ENCODE results near the gene NEU3. TPM values are rescaled to one million over a fixed set of nuclear protein-coding genes. Genes with fewer than 3 reads are reported as not detected.

NEU3 gene
- polyA plus RNA-seq, 1 experiment: 7.5 TPM

DNA sequence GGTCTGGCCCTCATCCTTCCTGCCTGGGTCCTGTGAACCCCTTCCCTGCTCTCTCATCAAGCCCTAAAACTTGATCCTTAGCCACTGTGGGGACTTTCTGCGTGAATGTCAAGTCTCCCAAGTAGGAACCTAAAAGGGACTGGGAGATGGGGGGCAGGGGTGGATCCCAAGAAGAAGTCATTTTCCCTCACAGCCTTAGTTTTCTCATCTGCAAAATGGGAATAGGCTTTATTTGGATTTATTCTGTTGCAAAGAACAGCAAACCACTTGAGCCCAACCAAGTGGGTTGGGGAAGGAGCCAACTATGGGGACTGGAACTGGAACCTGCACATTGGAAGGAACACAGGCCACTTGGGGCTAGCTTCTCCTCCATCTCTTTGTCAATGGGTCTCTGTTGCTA, 36.8 kb downstream of the NEU3 start:
- Histone ChIP-seq H3K4me3 (ENCODE audit: low read depth, low read length) (no peak overlapping the region), H3K36me3 (ENCODE audit: control insufficient read depth, insufficient read depth, low read length) (no peaks in the 10 kb centered on the region), H3K27me3 (ENCODE audit: control insufficient read depth, insufficient read depth, low read length) (no peaks in the 10 kb centered on the region; the same call in 1 of the 2 replicates)
- no peak for DNase-seq (ENCODE audit: low read depth)
- TF ChIP-seq, protein P1, sequence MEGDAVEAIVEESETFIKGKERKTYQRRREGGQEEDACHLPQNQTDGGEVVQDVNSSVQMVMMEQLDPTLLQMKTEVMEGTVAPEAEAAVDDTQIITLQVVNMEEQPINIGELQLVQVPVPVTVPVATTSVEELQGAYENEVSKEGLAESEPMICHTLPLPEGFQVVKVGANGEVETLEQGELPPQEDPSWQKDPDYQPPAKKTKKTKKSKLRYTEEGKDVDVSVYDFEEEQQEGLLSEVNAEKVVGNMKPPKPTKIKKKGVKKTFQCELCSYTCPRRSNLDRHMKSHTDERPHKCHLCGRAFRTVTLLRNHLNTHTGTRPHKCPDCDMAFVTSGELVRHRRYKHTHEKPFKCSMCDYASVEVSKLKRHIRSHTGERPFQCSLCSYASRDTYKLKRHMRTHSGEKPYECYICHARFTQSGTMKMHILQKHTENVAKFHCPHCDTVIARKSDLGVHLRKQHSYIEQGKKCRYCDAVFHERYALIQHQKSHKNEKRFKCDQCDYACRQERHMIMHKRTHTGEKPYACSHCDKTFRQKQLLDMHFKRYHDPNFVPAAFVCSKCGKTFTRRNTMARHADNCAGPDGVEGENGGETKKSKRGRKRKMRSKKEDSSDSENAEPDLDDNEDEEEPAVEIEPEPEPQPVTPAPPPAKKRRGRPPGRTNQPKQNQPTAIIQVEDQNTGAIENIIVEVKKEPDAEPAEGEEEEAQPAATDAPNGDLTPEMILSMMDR (IDR thresholded peaks at IDR 0.05; ENCODE audit: insufficient read depth, low read depth, low read length): no peak
- POLR2A ChIA-PET: no interaction called here
- CTCF ChIA-PET: interaction anchor here (1.1 to 7.5 kb wide), 5 partner anchors 11 to 224 kb away, joined by 3 to 95 read pairs (median 35); no protein-coding TSS in a partner anchor

DNA sequence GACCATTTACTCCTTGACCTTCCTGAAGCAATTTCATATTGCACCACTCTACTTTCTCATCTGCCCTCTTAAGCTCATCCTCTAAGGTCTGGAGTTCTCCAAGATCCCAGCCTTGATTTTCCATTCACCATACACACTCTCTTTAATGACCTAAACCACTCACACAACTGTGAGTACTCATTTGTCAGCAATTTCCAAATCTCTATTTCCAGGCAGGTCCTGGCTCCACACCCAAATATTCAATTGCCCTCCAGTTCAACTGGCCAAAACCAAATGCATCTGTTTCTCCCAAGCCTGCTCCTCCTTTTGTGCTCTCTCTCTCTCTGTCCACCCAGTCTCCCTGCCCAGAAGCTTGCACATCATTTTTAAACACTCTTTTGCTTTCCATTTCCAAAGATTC, 39.6 kb downstream of the NEU3 start:
- Histone ChIP-seq H3K4me3 (ENCODE audit: low read depth, low read length) (no peak overlapping the region), H3K36me3 (ENCODE audit: control insufficient read depth, insufficient read depth, low read length) (no peaks in the 10 kb centered on the region), H3K27me3 (ENCODE audit: control insufficient read depth, insufficient read depth, low read length) (no peaks in the 10 kb centered on the region; the same call in 1 of the 2 replicates)
- TF ChIP-seq, protein P1 (IDR thresholded peaks at IDR 0.05; ENCODE audit: insufficient read depth, low read depth, low read length): no peak
- ChIA-PET CTCF (interaction anchor here (1.2 to 1.6 kb wide), 4 partner anchors 96 to 220 kb away, joined by 3 to 6 read pairs (median 4); partner anchors contain the start of gene TPBGL), POLR2A (no interaction called here)
- DNase-seq (ENCODE audit: low read depth): no peak

DNA sequence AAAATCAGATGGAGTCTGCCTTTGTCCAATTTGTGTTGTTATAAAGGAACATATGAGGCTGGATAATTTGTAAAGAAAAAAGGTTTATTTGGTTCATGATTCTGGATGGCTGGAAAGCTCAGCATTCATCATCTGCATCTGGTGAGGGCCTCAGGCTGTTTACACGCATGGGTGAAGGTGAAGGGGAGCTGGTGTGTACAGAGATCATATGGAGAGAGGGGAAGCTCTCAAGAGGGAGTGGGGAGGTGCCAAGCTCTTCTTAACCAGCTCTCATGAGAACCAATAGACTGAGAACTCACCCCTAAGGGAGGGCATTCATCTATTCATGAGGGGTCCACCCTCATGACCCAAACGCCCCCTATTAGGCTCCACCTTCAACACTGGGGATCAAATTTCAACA, 40.0 kb downstream of the NEU3 start:
- POLR2A ChIA-PET: no interaction called here
- no peaks in the 10 kb centered on the region for H3K36me3 ChIP-seq (ENCODE audit: control insufficient read depth, insufficient read depth, low read length)
- no peaks in the 10 kb centered on the region; the same call in 1 of the 2 replicates for H3K27me3 ChIP-seq (ENCODE audit: control insufficient read depth, insufficient read depth, low read length)
- CTCF ChIA-PET: interaction anchor here (1.4 to 1.6 kb wide), 3 partner anchors 112 to 220 kb away, joined by 3 to 6 read pairs (median 6); partner anchors contain the start of gene TPBGL
- TF ChIP-seq, protein P1 (IDR thresholded peaks at IDR 0.05; ENCODE audit: insufficient read depth, low read depth, low read length): no peak
- no peak overlapping the region for H3K4me3 ChIP-seq (ENCODE audit: low read depth, low read length)
- DNase-seq (ENCODE audit: low read depth): no peak

DNA sequence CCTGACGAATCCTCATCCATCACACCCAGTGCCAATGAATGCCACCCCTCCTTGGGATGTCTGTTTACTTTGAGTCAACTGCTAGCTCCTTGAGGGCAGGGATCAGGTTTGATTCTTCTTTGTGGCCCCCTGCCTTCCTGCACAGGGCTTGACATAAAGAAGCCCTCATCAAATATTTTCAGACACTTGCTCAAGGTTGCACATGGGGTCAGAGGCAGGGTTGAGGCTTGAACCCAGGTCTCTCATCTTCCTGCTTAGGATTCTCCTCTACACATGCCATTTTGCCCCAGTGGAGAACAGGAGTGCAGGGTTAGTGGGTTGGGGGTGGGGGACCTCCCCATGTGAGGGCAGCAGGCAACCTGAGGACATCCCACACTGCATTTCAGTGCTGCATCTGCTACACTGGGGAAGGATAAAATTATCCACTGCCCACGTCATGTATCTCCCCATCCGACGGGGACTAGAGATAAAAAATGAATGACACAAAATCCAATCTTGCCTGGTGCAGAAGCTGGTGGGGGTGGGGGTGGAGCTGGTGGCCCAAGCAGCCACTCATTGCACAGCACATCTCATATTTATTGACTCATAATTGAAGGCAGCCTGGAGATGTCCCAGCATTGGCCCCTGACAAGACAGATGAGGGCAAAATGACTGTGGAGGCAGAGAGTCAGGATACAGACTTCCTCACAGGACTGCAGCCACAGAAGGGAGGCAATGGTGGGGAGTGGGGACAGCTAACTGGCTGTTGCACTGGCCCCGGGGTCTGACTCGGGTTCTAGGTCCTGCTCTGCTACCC, 41.3 kb downstream of the NEU3 start:
- no peaks in the 10 kb centered on the region; the same call in 1 of the 2 replicates for H3K27me3 ChIP-seq (ENCODE audit: control insufficient read depth, insufficient read depth, low read length)
- no peaks in the 10 kb centered on the region for H3K36me3 ChIP-seq (ENCODE audit: control insufficient read depth, insufficient read depth, low read length)
- TF ChIP-seq, protein P1 (IDR thresholded peaks at IDR 0.05; ENCODE audit: insufficient read depth, low read depth, low read length): no peak
- H3K4me3 ChIP-seq (ENCODE audit: low read depth, low read length): no peak overlapping the region
- DNase-seq (ENCODE audit: low read depth): no peak
- POLR2A ChIA-PET: no interaction called here
- CTCF ChIA-PET: interaction anchor here (1.4 to 8.1 kb wide), 8 partner anchors 8 to 185 kb away, joined by 3 to 107 read pairs (median 12); partner anchors contain the start of gene NEU3

DNA sequence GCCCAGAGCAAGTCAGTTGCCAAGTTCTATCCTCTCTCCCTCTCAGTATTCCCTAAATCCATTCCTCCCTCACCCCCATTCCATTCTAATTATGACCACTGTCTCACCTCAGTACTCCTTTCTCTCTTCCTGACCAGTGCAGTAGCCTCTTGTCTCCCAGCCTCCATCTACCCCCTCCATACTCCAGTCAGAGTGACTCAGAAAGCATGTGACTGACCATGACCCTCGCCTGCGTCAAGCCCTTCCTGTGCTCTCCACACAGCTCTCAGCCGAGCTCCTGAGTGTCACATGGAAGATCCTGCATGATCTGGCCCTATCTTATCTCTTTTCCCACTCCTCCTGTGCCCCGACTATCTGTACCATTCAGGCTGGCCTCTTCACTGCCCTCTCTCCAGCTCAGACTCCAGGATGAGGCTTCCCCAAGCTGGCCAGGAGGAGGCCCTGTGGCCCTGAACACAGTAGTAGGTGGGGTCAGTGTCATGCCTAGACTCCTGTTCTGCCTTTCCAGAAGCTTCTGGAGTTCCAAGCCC, 42.6 kb downstream of the NEU3 start:
- DNase-seq (ENCODE audit: low read depth): peak; percentile 23
- TF ChIP-seq, protein P1 (IDR thresholded peaks at IDR 0.05; ENCODE audit: insufficient read depth, low read depth, low read length): no peak
- Histone ChIP-seq H3K4me3 (ENCODE audit: low read depth, low read length) (no peak overlapping the region), H3K27me3 (ENCODE audit: control insufficient read depth, insufficient read depth, low read length) (no peaks in the 10 kb centered on the region; the same call in 1 of the 2 replicates), H3K36me3 (ENCODE audit: control insufficient read depth, insufficient read depth, low read length) (no peaks in the 10 kb centered on the region)
- POLR2A ChIA-PET: no interaction called here
- CTCF ChIA-PET: interaction anchor here (0.6 to 8.1 kb wide), 18 partner anchors 9 to 255 kb away, joined by 3 to 107 read pairs (median 6); partner anchors contain the start of genes NEU3, SPCS2 and XRRA1
